ENCODE measurements around the gene EOGT.

GRCh38 chr3:68999605-69000004, 13.9 kb downstream of the EOGT start:
- TF ChIP-seq CTCF (IDR thresholded peaks at IDR 0.05 in 2 of 3, conservative IDR thresholded peaks at IDR 0.05 in 1 of 3; ENCODE audit: borderline replicate concordance in 1 of 3, insufficient read depth in 1 of 3, low read depth in 2 of 3, low read length in 2 of 3) (no peak), POLR2A (IDR thresholded peaks at IDR 0.05; ENCODE audit: borderline replicate concordance, extremely low read depth, insufficient read depth, insufficient read length) (no peak), ZNF274 (IDR thresholded peaks at IDR 0.05; ENCODE audit: low read depth, low read length) (no peak), REST (IDR thresholded peaks at IDR 0.05; ENCODE audit: low read depth) (no peak), ATF3 (IDR thresholded peaks at IDR 0.05) (no peak), MAX (IDR thresholded peaks at IDR 0.05) (no peak), ZBTB33 (IDR thresholded peaks at IDR 0.05; ENCODE audit: extremely low read depth, insufficient replicate concordance, low read length) (no peak), SRF (IDR thresholded peaks at IDR 0.05; ENCODE audit: low read depth) (no peak), EGR1 (IDR thresholded peaks at IDR 0.05; ENCODE audit: low read depth) (no peak), SIN3A (IDR thresholded peaks at IDR 0.05; ENCODE audit: low read depth) (no peak), RAD21 (IDR thresholded peaks at IDR 0.05; ENCODE audit: low read depth) (no peak), CEBPB (IDR thresholded peaks at IDR 0.05; ENCODE audit: low read depth) (no peak), POLR2AphosphoS5 (IDR thresholded peaks at IDR 0.05; ENCODE audit: low read depth, low read length) (no peak)

Data from HCT116 (cell line).